Astrocyte of the cerebellum (primary cell): ENCODE data around the gene TRUB1.

Experiments
- DNase-seq: peaks from one replicate; pipeline ENCODE4 v3.0.0-alpha.2; 2011; ENCODE audit warnings: low read depth
- H3K4me3 ChIP-seq: 2 replicates; pipeline ENCODE4 v1.5.1; 2011; ENCODE audit warnings: mild to moderate bottlenecking, low read depth, low read length, moderate library complexity
- CTCF ChIP-seq: IDR thresholded peaks from 2 replicates; pipeline ENCODE4 v1.5.1; 2012; ENCODE audit warnings: low read length, low read depth, moderate library complexity, mild to moderate bottlenecking; ENCODE audit errors: missing control alignments
- in situ Hi-C: cut with HindIII; loops from 2 replicates; pipeline ENCODE4 v1.10.0; 2017; ENCODE audit warnings: low sequenced_read_pairs

TRUB1 gene

GRCh38 chr10:114987995-114988394 is 50.0 kb downstream of the TRUB1 start:
- in situ Hi-C loops: no loop called here
- no peak overlapping the region for H3K4me3 ChIP-seq
- DNase-seq: no peak
- TF ChIP-seq CTCF: no peak

GRCh38 chr10:114990586-114990985 is 52.6 kb downstream of the TRUB1 start:
- H3K4me3 ChIP-seq: no peak overlapping the region
- in situ Hi-C loops: no loop called here
- no peak for TF ChIP-seq CTCF
- no peak for DNase-seq

GRCh38 chr10:114990991-114991390 is 53.0 kb downstream of the TRUB1 start:
- H3K4me3 ChIP-seq: no peak overlapping the region
- no peak for DNase-seq
- TF ChIP-seq CTCF: no peak
- in situ Hi-C loops: no loop called here

- no peak for DNase-seq
- TF ChIP-seq CTCF: no peak
- H3K4me3 ChIP-seq: no peak overlapping the region
- in situ Hi-C loops: no loop called here
Measured at GRCh38 chr10:114992189-114992775, 54.3 kb downstream of the TRUB1 start.

- no peak for DNase-seq
- TF ChIP-seq CTCF: no peak
- H3K4me3 ChIP-seq: no peak overlapping the region
- in situ Hi-C loops: no loop called here
Measured at GRCh38 chr10:114995468-114996247, 57.7 kb downstream of the TRUB1 start.

GRCh38 chr10:114996542-114996941 is 58.5 kb downstream of the TRUB1 start:
- TF ChIP-seq CTCF: no peak
- no peak for DNase-seq
- in situ Hi-C loops: no loop called here
- H3K4me3 ChIP-seq: no peak overlapping the region
